GM12872 (cell line): ENCODE data around the gene CRB3.

Source experiments
- TF ChIP-seq, protein P1 (sequence below): IDR thresholded peaks from 3 replicates; pipeline ENCODE4 v1.5.1; 2011; ENCODE audit warnings: low read depth, mild to moderate bottlenecking, low read length, moderate library complexity; ENCODE audit not compliant: insufficient read depth

Gene CRB3

DNA sequence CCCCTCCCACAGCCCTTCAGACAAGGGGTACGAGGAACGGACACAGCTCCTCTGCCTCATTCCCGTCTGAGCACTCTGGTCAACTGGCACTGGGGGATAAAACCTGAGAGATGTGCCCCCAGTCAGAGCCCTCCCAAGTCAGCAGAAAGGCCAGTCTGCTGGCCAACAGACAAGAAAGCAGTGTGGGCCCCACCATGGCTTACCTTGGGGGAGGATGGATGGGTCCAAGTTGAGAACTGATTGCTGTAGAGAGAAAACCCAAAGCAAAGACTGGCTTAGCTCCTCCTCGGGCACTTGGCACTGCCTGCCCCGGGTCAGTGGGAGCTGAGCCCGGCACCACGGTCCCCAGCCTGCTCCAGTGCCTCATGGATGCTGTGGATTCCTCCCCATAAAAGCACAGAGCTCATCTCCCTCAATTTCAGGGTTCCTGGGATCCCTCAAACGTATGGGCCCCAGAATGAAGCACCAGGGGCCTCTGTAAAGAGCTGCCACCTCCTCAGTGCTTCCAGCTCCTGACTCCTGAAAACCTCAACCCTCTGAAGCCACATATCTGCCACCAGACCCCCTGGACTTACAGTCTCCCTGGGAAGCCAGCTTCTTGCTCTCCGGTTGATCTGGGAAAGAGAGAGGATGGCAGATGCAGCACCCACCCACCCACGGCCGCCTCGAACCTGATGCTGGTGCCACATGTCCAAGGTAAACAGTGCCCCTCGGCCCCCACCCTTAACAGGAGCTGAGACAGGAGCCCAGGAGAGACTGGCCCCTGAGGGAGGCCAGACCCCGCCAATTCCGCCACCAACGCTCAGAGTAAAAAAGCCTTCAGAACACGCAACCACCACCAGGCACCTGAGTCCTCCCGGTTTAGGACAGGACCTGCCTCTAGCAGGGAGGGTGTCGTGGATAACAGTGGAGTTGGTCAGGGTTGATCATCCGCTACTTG, 42.7 kb upstream of the CRB3 start:
- TF ChIP-seq, protein P1, sequence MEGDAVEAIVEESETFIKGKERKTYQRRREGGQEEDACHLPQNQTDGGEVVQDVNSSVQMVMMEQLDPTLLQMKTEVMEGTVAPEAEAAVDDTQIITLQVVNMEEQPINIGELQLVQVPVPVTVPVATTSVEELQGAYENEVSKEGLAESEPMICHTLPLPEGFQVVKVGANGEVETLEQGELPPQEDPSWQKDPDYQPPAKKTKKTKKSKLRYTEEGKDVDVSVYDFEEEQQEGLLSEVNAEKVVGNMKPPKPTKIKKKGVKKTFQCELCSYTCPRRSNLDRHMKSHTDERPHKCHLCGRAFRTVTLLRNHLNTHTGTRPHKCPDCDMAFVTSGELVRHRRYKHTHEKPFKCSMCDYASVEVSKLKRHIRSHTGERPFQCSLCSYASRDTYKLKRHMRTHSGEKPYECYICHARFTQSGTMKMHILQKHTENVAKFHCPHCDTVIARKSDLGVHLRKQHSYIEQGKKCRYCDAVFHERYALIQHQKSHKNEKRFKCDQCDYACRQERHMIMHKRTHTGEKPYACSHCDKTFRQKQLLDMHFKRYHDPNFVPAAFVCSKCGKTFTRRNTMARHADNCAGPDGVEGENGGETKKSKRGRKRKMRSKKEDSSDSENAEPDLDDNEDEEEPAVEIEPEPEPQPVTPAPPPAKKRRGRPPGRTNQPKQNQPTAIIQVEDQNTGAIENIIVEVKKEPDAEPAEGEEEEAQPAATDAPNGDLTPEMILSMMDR = no peak

DNA sequence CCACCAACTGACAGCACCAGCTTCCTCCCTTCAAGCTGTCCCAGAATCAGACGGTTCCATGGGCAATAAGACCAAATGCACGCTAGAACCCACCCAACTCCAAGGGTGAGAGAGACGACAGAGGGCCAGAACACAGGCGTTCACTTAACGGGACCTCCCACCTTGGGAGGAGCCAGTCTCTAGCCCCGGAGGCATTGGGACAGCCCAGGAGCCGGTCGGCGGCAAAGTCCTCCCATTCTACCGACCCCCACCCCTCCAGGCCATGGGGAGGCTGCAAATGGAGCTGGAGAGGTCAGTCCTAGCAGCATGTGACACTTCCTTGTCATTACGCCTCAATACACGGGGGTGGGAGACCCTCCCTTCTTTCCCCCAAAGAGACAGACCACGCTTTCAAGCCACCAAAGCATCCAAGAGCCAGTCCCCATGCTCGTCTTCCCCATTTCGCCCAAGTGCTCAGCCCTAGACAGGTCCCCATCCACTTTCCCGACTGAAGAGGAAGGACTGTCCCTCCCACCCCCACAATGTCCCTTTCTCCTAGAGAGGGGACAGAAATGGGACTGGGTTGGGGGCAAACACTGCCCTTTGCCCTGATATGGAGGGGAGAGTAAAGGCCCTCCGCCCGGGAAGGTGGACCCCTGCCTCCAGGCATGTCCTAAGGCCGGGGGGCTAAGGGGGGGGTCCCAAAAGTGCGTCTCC, 40.4 kb upstream of the CRB3 start:
- TF ChIP-seq, protein P1 = no peak

DNA sequence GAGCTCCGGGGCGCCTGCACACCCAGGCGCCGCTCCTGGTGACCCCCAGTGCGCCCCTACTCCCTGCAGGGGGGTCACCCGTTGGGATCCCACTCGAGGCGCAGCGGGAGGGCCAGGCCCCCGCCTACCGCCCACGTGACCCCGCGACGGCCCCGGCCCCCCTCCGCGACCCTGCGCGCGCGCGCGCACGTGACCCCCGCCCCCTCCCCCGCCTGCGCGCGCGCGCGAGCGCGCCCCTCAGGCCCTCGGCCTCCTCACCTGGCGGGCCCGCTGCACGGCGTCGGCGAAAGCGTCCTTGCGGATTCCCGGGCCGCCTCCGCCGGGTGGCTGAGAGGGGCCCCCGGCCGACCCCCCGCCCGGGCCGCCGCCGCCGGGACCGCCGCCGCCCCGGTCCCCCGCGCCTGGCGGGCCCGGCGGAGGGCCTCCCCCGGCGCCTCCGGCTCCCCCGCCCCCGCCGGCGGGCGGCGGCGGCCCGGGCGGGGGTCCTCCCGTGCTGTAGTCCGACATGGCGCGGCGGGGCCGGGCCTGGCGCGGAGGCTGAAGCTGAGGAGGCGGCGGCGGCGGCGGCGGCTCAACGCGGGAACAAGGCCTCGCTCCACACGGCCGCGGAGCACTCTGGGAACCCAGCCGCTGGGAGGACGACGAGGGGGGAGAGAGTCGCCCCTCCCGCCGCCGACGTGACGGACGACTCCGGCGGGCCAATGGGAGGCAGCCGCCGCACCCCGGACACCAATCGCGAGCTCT, 39.7 kb upstream of the CRB3 start, which contains the start of gene KHSRP:
Gene KHSRP, minus strand, starts transcription at position 617 of the 744 bp plus-strand sequence. Its CDS starts 110 bp downstream, at position 507.
- TF ChIP-seq, protein P1 = no peak

DNA sequence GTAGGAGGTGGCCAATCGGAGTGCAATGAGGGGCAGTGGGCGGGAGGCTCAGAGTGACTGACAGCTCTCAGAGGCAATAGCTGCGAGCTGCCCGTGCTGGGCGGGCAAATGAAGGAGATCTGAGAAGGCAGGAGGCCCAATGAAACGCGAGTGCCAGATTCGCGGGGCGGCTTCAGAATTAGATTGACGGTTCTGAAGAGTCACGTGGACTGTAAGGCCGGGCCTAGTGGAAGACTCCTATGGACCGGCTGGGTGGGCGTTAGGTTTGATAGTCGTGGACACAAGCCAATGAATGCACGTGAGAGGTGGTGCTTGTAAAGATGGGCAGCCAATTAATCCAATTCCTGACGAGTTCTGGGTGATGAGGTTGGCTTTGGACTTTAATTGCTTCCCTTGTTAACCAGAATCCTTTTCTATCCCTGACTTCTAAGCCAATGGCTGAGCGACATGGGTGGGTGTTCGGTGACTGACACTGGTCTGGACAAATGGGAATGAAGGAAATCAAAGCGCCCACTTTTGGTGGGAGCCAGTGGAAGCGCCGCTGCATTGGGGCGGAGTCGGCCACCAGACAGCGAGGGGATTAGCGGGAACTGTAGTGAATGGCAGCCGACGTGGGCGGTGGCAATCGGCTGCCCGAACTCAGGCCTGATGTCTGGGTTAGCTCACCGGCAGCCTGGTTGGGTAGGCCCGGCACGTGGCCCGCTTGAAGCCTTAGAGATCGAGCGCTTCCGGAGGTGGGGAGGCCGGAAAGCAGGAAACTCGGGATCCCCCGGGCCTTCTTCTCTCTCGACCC, 38.9 kb upstream of the CRB3 start:
- TF ChIP-seq, protein P1 = no peak

DNA sequence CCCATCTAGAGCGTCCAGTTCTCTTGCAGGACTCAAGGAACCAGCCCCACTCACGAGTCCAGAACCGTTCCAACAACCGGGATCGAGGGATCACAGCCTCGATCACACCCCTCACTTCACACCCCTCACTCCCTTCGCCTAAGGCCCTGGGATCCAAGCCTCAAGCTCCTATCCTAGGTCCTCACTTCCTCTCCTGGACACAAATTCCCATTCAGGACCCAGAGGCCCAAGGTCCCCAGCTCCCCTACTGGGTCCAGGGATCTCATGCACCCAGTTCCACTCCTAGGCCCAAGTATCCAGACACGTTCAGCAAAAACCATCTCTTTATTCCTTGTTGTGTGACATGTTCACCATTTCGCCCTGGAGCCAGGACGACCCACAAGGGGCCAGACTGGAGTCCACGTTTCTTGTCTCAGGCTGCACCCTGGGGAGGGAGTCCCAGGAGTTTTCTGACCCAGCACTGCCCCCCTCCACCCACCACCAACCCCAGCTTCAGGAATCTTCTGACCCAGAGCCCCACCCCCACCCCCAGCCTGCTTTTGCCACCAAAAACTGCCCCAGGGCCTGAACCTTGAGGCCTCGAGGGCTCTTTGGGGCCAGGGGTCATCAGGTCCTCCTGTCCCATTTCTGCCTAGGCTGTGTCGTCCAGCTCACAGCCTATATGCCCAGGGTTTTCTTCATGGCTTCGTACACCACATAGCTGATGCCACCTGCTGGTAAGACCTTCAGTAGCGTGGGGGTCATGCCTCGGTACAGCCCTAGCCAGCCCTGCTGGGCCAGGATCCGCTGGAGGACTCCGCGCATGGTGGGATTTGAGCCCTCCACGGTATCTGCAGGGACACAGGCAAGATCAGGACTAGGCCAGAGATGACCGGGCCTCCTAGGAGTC, 38.1 kb upstream of the CRB3 start:
- TF ChIP-seq, protein P1 = peak; percentile 30; the same call in 1 of the 3 replicates

DNA sequence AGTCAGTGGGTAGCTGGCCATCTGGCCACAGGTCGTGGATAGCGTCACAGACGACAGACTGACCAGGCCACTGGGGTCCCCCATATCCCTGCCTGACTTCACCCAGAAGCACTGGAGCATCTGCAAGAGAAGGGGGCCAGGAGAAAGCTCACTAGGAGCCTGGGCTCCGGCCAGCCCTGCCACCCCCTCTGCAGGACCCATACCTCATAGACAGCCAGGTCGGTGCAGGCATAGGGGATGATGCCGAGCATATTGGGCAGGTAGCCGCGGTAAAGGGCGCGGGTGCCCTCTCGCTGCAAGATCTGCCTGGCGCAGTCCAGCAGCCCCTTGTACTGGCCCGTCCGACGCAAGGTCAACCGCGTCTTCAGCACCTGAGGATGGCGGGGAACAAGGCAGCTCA, 36.9 kb upstream of the CRB3 start:
- TF ChIP-seq, protein P1 = no peak
